Caco-2 (cell line): ENCODE data around the gene GGTLC1. TPM values are rescaled to one million over a fixed set of nuclear protein-coding genes. Genes with fewer than 3 reads are reported as not detected.

Experiments
- BruUV-seq: library from RNA; stranded (reverse); fragments of 400-500 nt; replicated peaks from 2 replicates; lab custom pipeline; 2021; lab: Mats Ljungman, UMichigan
- CTCF ChIA-PET: fragments of 300-600 bp; sonication (Branson Sonifier 250); formaldehyde crosslinking; loops from one replicate; lab custom pipeline; 2022; ENCODE audit warnings: antibody characterized with exemption; lab: Charles Lee
- POLR2A ChIA-PET: fragments of 300-600 bp; sonication (Branson Sonifier 250); formaldehyde crosslinking; loops from one replicate; lab custom pipeline; 2022; ENCODE audit warnings: antibody characterized with exemption; lab: Charles Lee
- DNase-seq, 2 experiments: peaks; one replicate each; pipeline versions ENCODE4 v3.0.0 to v3.0.0-alpha.2; 2020 to 2022
- H3K27me3 ChIP-seq: replicated peaks from 2 replicates; pipeline ENCODE4 v1.6.0; 2011; ENCODE audit warnings: low read length; ENCODE audit not compliant: control insufficient read depth, insufficient read depth
- H3K36me3 ChIP-seq: 2 replicates; pipeline ENCODE4 v1.5.1; 2011; ENCODE audit warnings: low read length; ENCODE audit not compliant: control insufficient read depth, insufficient read depth
- H3K4me1 ChIP-seq: fragments of 250-450 bp; sonication (Bioruptor Pico); 2 replicates; pipeline ENCODE4 v1.5.1; 2020; ENCODE audit warnings: mild to moderate bottlenecking
- H3K4me3 ChIP-seq: 2 replicates; pipeline ENCODE4 v1.5.1; 2011; ENCODE audit warnings: low read depth, mild to moderate bottlenecking, control low read depth, low read length
- H3K9me3 ChIP-seq: fragments of 250-450 bp; sonication (Bioruptor Pico); 2 replicates; pipeline ENCODE4 v1.5.1; 2020; ENCODE audit warnings: mild to moderate bottlenecking, moderate library complexity
- H3K27ac Mint-ChIP-seq: one replicate; pipeline ENCODE4 v1.8.0; 2022; ENCODE audit warnings: mixed read lengths; ENCODE audit not compliant: unreplicated experiment
- H3K27me3 Mint-ChIP-seq: one replicate; pipeline ENCODE4 v1.8.0; 2022; ENCODE audit warnings: mixed read lengths; ENCODE audit not compliant: insufficient read depth, unreplicated experiment
- H3K36me3 Mint-ChIP-seq: one replicate; pipeline ENCODE4 v1.8.0; 2022; ENCODE audit warnings: mild to moderate bottlenecking, mixed read lengths; ENCODE audit not compliant: insufficient read depth, unreplicated experiment
- H3K4me1 Mint-ChIP-seq: one replicate; pipeline ENCODE4 v1.8.0; 2022; ENCODE audit warnings: low read depth, mixed read lengths; ENCODE audit not compliant: unreplicated experiment
- H3K4me3 Mint-ChIP-seq: one replicate; pipeline ENCODE4 v1.8.0; 2022; ENCODE audit warnings: mild to moderate bottlenecking, moderate library complexity, mixed read lengths; ENCODE audit not compliant: unreplicated experiment
- H3K9me3 Mint-ChIP-seq: one replicate; pipeline ENCODE4 v1.8.0; 2022; ENCODE audit warnings: mixed read lengths; ENCODE audit not compliant: unreplicated experiment
- intact Hi-C: fragments of 100-400 bp; cut with micrococcal nuclease; formaldehyde crosslinking; loops from one replicate; pipeline ENCODE4 v1.10.0; 2022; ENCODE audit not compliant: unreplicated experiment
- total RNA-seq: library from RNA; stranded (reverse); gene quantifications from 2 replicates; pipeline ENCODE4 v1.2.3, GENCODE V29; 2022
- TF ChIP-seq, protein P1 (sequence below), 2 experiments: fragments of 200-600 bp in 1 of 2; IDR thresholded peaks; 1 replicate in 1 of 2; 2 replicates in 1 of 2; pipeline versions ENCODE4 v1.5.1 to v1.8.0; 2011 to 2022; ENCODE audit warnings: antibody characterized with exemption in 1 of 2, control low read depth in 1 of 2, inconsistent platforms in 1 of 2, low read depth in 1 of 2, low read length in 1 of 2, mild to moderate bottlenecking in 1 of 2, moderate library complexity in 1 of 2; ENCODE audit not compliant: insufficient read depth in 1 of 2, severe bottlenecking in 1 of 2, unreplicated experiment in 1 of 2

GGTLC1 gene
- total RNA-seq, 1 experiment from 2014 or later, result 0.68 TPM

DNA sequence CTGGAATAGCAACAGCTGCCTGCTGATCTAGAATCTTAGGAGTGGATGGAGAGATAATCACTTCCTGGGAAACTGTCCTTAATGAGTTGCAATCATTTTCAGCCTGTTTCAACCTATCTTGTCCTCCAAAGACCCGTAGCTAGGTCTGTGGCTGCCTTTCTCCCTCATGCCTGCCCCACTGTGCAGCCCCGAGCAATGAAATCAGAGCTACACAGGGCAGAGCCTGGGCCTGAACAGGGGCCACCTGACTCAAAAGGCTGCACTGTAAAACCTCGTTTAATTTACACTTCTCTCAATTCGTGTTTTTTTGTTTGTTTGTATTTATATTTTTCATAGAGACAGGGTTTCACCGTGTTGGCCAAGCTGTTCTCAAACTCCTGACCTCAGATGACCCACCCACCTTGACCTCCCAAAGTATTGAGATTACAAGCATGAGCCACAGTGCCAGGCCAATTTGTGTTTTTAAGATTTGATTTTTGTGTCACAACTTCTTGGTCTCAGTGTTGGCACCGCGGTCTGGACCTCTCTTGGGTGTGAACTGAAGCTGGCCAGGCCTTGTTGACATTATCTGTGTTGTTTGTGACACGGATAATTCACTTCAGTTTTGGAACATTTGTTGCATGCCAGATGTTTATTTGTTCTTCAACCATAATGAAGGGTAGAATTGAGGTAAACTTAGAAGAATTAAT is 21.5 kb downstream of the GGTLC1 start:
- Histone ChIP-seq H3K9me3 (peaks cover 15% of the 10 kb centered on the region; the same call in 1 of the 2 replicates), H3K27me3 (peaks cover 3% of the 10 kb centered on the region), H3K36me3 (no peaks in the 10 kb centered on the region), H3K4me3 (no peak overlapping the region), H3K4me1 (no peaks in the 10 kb centered on the region)
- Mint-ChIP-seq H3K4me3 (no peak overlapping the region), H3K27ac (no peak overlapping the region), H3K36me3 (no peaks in the 10 kb centered on the region), H3K9me3 (peaks cover 28% of the 10 kb centered on the region), H3K27me3 (no peaks in the 10 kb centered on the region), H3K4me1 (no peaks in the 10 kb centered on the region)
- TF ChIP-seq, protein P1, sequence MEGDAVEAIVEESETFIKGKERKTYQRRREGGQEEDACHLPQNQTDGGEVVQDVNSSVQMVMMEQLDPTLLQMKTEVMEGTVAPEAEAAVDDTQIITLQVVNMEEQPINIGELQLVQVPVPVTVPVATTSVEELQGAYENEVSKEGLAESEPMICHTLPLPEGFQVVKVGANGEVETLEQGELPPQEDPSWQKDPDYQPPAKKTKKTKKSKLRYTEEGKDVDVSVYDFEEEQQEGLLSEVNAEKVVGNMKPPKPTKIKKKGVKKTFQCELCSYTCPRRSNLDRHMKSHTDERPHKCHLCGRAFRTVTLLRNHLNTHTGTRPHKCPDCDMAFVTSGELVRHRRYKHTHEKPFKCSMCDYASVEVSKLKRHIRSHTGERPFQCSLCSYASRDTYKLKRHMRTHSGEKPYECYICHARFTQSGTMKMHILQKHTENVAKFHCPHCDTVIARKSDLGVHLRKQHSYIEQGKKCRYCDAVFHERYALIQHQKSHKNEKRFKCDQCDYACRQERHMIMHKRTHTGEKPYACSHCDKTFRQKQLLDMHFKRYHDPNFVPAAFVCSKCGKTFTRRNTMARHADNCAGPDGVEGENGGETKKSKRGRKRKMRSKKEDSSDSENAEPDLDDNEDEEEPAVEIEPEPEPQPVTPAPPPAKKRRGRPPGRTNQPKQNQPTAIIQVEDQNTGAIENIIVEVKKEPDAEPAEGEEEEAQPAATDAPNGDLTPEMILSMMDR (IDR thresholded peaks at IDR 0.05; ENCODE audit: insufficient read depth in 1 of 2, low read depth in 1 of 2, low read length in 1 of 2, severe bottlenecking in 1 of 2, unreplicated experiment in 1 of 2), result no peak
- DNase-seq, result no peak
- ChIA-PET POLR2A (no interaction called here), CTCF (no interaction called here)
- no TSS peak for BruUV-seq
- intact Hi-C loops, result no loop called here

DNA sequence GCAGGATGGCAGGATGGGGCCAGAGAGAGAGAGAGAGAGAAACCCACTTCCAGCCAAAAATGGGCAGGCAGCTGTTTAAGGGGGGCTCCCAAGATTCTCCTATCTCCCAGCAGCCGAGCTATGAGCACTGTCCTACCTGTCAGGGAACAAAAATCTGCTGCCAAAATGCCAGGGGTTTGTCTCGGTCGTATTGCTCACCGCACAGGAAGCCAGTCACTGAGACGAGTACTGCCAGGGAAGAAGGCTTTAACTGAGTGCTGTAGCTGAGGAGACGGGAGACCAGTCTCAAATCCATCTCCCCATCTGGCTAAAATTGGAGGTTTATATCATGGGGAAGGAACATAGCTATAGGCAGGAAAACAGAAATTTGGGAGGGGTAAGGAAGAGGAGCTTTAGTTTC is 22.3 kb downstream of the GGTLC1 start:
- Mint-ChIP-seq H3K4me1 (no peaks in the 10 kb centered on the region), H3K4me3 (no peak overlapping the region), H3K27me3 (no peaks in the 10 kb centered on the region), H3K36me3 (no peaks in the 10 kb centered on the region), H3K27ac (no peak overlapping the region), H3K9me3 (peaks cover 31% of the 10 kb centered on the region)
- H3K4me1 ChIP-seq, result no peaks in the 10 kb centered on the region
- TF ChIP-seq, protein P1 (IDR thresholded peaks at IDR 0.05; ENCODE audit: insufficient read depth in 1 of 2, low read depth in 1 of 2, low read length in 1 of 2, severe bottlenecking in 1 of 2, unreplicated experiment in 1 of 2), result no peak
- intact Hi-C loops, result no loop called here
- no peaks in the 10 kb centered on the region for H3K36me3 ChIP-seq
- peaks cover 15% of the 10 kb centered on the region; the same call in 1 of the 2 replicates for H3K9me3 ChIP-seq
- peaks cover 3% of the 10 kb centered on the region for H3K27me3 ChIP-seq
- DNase-seq, result no peak
- BruUV-seq, result no TSS peak
- CTCF ChIA-PET, result no interaction called here
- no peak overlapping the region for H3K4me3 ChIP-seq
- POLR2A ChIA-PET, result no interaction called here

DNA sequence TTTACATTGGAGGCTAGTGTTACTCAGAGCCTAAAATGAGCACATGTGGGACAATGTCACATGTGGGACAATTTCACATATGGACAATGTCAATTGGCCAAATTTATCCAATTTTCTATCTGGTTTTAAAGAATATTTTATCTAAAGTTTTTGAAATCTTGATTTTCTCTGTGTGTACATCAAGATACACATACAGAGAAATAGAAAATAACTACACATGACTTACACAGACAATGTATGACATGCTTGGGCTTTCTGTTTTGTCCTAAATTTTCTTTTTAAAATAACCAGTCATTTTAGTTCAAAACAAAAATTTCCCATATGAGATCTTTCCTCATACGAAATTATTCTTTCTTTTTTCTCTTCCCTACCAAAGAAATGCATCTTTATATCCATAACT is 24.6 kb downstream of the GGTLC1 start:
- no TSS peak for BruUV-seq
- no peaks in the 10 kb centered on the region for H3K27me3 Mint-ChIP-seq
- Histone ChIP-seq H3K4me1 (no peaks in the 10 kb centered on the region), H3K4me3 (no peak overlapping the region), H3K27me3 (no peaks in the 10 kb centered on the region), H3K9me3 (peaks cover 23% of the 10 kb centered on the region; the same call in 1 of the 2 replicates), H3K36me3 (no peaks in the 10 kb centered on the region)
- ChIA-PET CTCF (no interaction called here), POLR2A (no interaction called here)
- DNase-seq, result no peak
- H3K36me3 Mint-ChIP-seq, result no peaks in the 10 kb centered on the region
- peaks cover 41% of the 10 kb centered on the region for H3K9me3 Mint-ChIP-seq
- TF ChIP-seq, protein P1 (IDR thresholded peaks at IDR 0.05; ENCODE audit: insufficient read depth in 1 of 2, low read depth in 1 of 2, low read length in 1 of 2, severe bottlenecking in 1 of 2, unreplicated experiment in 1 of 2), result no peak
- no peak overlapping the region for H3K4me3 Mint-ChIP-seq
- intact Hi-C loops, result no loop called here
- no peaks in the 10 kb centered on the region for H3K4me1 Mint-ChIP-seq
- no peak overlapping the region for H3K27ac Mint-ChIP-seq
